ENCODE measurements around the gene PIF1. TPM values are rescaled to one million over a fixed set of nuclear protein-coding genes. Genes with fewer than 3 reads are reported as not detected.

Gene PIF1
- total RNA-seq = 3.6 and 8.4 TPM in 2 replicates

GRCh38 chr15:64825431-64826294 lies at the start of gene PIF1:
Gene PIF1 (minus strand): TSS chr15:64825647. CDS start chr15:64824335, 1,312 bp downstream.

DNA sequence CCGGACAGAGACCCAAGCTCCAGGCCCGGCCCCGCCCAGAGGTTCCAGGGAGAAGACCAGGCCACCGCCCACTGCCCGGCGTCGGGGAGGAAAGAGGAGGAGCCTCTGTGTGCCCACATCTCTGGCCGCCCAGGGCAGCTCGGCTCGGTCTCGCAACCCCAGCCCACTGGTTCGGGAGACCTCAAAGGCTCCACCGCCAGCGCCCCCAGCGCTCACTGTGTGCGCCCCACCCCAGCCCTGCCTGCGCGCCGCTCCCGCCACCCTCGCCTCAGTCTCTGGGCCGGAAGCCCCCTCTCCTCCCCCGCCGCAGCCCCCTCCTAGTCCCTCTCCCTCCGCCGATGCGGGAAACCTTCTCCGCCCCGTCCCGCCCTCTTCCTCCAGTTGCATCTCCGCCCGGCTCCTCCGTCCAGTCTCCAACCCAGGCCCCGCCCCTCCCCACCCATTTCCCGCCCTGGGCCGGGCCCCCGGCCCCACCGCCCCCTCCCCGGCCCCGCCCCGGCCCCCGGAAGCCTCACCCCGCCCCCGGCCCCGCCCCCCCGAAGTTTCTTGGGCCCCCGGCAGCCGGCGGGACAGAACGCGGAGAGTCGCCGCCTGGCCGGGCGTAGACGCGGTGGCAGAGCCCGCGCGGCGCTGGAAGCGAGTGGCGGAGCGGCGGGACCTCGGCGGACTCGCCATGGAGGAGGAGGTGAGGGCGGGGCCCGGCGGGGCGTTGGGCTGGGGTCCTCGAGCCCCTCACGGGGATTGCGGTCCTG lies 16.1 kb upstream of the PIF1 start, which contains the start of gene PLEKHO2:
PLEKHO2 (plus strand) TSS at position 572 of the 752 bp plus-strand sequence; CDS start at position 674, 102 bp downstream.

GRCh38 chr15:64775551-64776401 lies 49.7 kb downstream of the PIF1 start, which contains the start of gene RBPMS2:
Gene RBPMS2 (minus strand): TSS chr15:64775589. CDS start chr15:64775319, 270 bp downstream.

Other genes with a start within 250 kb of the PIF1 start
- not detected in 2 replicates for gene RBPMS2, start 50.1 kb downstream of the PIF1 start, total RNA-seq
- gene PLEKHO2, start 16.3 kb upstream of the PIF1 start, total RNA-seq = 72.4 and 108 TPM in 2 replicates
- gene ANKDD1A, start 86.3 kb upstream of the PIF1 start, total RNA-seq = 7.0 and 13.5 TPM in 2 replicates
- gene SPG21, start 164.3 kb upstream of the PIF1 start, total RNA-seq = 92.3 and 103 TPM in 2 replicates
- 21.5 and 24.3 TPM in 2 replicates for gene MTFMT, start 204.0 kb upstream of the PIF1 start, total RNA-seq
- gene SLC51B, start 219.7 kb upstream of the PIF1 start, total RNA-seq = not detected in 2 replicates
- gene RASL12, start 242.3 kb upstream of the PIF1 start, total RNA-seq = 8.3 and 10.2 TPM in 2 replicates

Data from hair follicle dermal papilla cell (primary cell).